Progenitor cell of endocrine pancreas (in vitro differentiated cells): Measurements from ENCODE around the gene NEDD9. TPM values are rescaled to one million over a fixed set of nuclear protein-coding genes. Genes with fewer than 3 reads are reported as not detected.

ENCODE experiments used
- DNase-seq: peaks from one replicate; pipeline ENCODE4 v3.0.0; 2021; ENCODE audit warnings: low spot score; ENCODE audit not compliant: unreplicated experiment
- H3K27ac Mint-ChIP-seq: 2 replicates; pipeline ENCODE4 v1.8.0; 2021; ENCODE audit warnings: mild to moderate bottlenecking, moderate library complexity, mixed read lengths
- H3K27me3 Mint-ChIP-seq: 2 replicates; pipeline ENCODE4 v1.8.0; 2021; ENCODE audit warnings: mixed read lengths
- H3K36me3 Mint-ChIP-seq: 2 replicates; pipeline ENCODE4 v1.8.0; 2022; ENCODE audit warnings: mixed read lengths; ENCODE audit not compliant: insufficient read depth
- H3K4me1 Mint-ChIP-seq: 2 replicates; pipeline ENCODE4 v1.8.0; 2021; ENCODE audit warnings: low read depth, mixed read lengths
- H3K4me3 Mint-ChIP-seq: 2 replicates; pipeline ENCODE4 v1.8.0; 2021; ENCODE audit warnings: low read depth, mild to moderate bottlenecking, moderate library complexity, mixed read lengths
- H3K9me3 Mint-ChIP-seq: 2 replicates; pipeline ENCODE4 v1.8.0; 2021; ENCODE audit warnings: low read depth, mixed read lengths
- CTCF ChIP-seq: fragments of 200-600 bp; sonication (generic); IDR thresholded peaks from one replicate; pipeline ENCODE4 v1.5.0; 2021; ENCODE audit warnings: antibody characterized with exemption, mild to moderate bottlenecking; ENCODE audit not compliant: unreplicated experiment
- total RNA-seq: library from RNA; stranded (reverse); gene quantifications from 2 replicates; pipeline ENCODE4 v1.2.1, GENCODE V29; 2021

The NEDD9 gene
- total RNA-seq, 1 donor from 2014 or later = 14.1 TPM

GRCh38 chr6:11228935-11229654 is 3.4 kb downstream of the NEDD9 start:
- Mint-ChIP-seq H3K4me3 (peak overlapping the region; percentile 83), H3K27ac (peak overlapping the region; percentile 27), H3K27me3 (no peaks in the 10 kb centered on the region), H3K36me3 (peaks cover 1% of the 10 kb centered on the region), H3K4me1 (peaks cover 76% of the 10 kb centered on the region), H3K9me3 (peaks cover 3% of the 10 kb centered on the region)
- no peak for DNase-seq
- no peak for TF ChIP-seq CTCF

GRCh38 chr6:11227698-11228097 is 4.8 kb downstream of the NEDD9 start:
- no peak for DNase-seq
- H3K4me1 Mint-ChIP-seq = peaks cover 68% of the 10 kb centered on the region
- H3K9me3 Mint-ChIP-seq = peaks cover 3% of the 10 kb centered on the region
- peak overlapping the region; percentile 63 for H3K27ac Mint-ChIP-seq
- peaks cover 5% of the 10 kb centered on the region for H3K27me3 Mint-ChIP-seq
- H3K36me3 Mint-ChIP-seq = peaks cover 1% of the 10 kb centered on the region
- peak overlapping the region; percentile 28 for H3K4me3 Mint-ChIP-seq
- TF ChIP-seq CTCF = no peak

- TF ChIP-seq CTCF = no peak
- H3K27ac Mint-ChIP-seq = no peak overlapping the region
- H3K4me3 Mint-ChIP-seq = no peak overlapping the region
- peaks cover 3% of the 10 kb centered on the region for H3K9me3 Mint-ChIP-seq
- DNase-seq = no peak
- peaks cover 7% of the 10 kb centered on the region for H3K27me3 Mint-ChIP-seq
- H3K36me3 Mint-ChIP-seq = peaks cover 1% of the 10 kb centered on the region
- H3K4me1 Mint-ChIP-seq = peaks cover 58% of the 10 kb centered on the region
These were observed 6.5 kb downstream of the NEDD9 start for GRCh38 chr6:11226005-11226404.

- H3K4me3 Mint-ChIP-seq = no peak overlapping the region
- DNase-seq = no peak
- peaks cover 7% of the 10 kb centered on the region for H3K27me3 Mint-ChIP-seq
- H3K9me3 Mint-ChIP-seq = peaks cover 3% of the 10 kb centered on the region
- H3K4me1 Mint-ChIP-seq = peaks cover 48% of the 10 kb centered on the region
- H3K27ac Mint-ChIP-seq = no peak overlapping the region
- peaks cover 1% of the 10 kb centered on the region for H3K36me3 Mint-ChIP-seq
- TF ChIP-seq CTCF = no peak
These were observed 7.5 kb downstream of the NEDD9 start for GRCh38 chr6:11224966-11225463.

- peaks cover 7% of the 10 kb centered on the region for H3K27me3 Mint-ChIP-seq
- H3K36me3 Mint-ChIP-seq = peaks cover 1% of the 10 kb centered on the region
- no peak for TF ChIP-seq CTCF
- peaks cover 46% of the 10 kb centered on the region for H3K4me1 Mint-ChIP-seq
- peak overlapping the region; percentile 7 for H3K27ac Mint-ChIP-seq
- H3K4me3 Mint-ChIP-seq = no peak overlapping the region
- H3K9me3 Mint-ChIP-seq = peaks cover 3% of the 10 kb centered on the region
- DNase-seq = no peak
These were observed 8.1 kb downstream of the NEDD9 start for GRCh38 chr6:11224252-11224965.
